ENCODE results near the gene ZNF497. TPM values are rescaled to one million over a fixed set of nuclear protein-coding genes. Genes with fewer than 3 reads are reported as not detected.

The ZNF497 gene
- total and polyA plus RNA-seq, 2 of the 13 experiments (the other 11 are each of a cell fraction or from before 2014, with no cell fraction given) = 1.5 to 1.9 TPM

DNA sequence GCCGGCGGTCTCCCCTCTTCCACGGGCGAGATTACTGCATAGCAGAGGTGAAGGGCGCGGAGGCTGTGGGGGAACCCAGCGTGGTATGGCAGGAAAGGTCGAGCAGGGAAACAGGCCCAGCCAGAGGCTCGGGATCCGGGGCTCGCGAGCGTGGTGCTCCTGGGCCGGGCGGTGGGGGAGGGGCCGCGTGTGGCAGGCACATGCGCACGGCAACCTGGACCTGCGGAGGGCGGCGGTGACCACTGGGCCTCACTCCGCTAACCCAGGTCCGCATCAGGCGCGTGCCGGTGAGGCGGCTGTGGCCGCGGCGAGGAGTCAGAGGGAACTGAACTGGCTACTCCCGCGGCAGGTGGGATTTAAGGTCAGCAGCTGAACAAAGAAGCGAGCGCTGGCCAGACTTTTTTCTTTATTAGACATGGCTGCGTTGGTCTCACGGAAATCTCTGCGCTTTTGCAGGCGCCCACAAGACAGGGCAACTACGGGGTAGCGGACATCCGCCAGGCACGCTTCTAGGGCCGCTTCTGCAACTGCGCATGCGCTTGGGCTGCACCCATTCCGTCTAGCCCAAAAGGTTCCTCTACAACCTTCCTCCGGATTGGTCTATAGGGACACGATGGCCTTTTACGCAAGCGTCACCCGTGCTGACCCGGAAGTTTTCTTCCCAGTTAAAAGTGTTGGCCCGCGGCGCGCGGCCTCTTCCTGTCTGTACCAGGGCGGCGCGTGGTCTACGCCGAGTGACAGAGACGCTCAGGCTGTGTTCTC, 24.2 kb upstream of the ZNF497 start, which contains the start of gene RPS5 (continued):
- TF ChIP-seq, protein P1, sequence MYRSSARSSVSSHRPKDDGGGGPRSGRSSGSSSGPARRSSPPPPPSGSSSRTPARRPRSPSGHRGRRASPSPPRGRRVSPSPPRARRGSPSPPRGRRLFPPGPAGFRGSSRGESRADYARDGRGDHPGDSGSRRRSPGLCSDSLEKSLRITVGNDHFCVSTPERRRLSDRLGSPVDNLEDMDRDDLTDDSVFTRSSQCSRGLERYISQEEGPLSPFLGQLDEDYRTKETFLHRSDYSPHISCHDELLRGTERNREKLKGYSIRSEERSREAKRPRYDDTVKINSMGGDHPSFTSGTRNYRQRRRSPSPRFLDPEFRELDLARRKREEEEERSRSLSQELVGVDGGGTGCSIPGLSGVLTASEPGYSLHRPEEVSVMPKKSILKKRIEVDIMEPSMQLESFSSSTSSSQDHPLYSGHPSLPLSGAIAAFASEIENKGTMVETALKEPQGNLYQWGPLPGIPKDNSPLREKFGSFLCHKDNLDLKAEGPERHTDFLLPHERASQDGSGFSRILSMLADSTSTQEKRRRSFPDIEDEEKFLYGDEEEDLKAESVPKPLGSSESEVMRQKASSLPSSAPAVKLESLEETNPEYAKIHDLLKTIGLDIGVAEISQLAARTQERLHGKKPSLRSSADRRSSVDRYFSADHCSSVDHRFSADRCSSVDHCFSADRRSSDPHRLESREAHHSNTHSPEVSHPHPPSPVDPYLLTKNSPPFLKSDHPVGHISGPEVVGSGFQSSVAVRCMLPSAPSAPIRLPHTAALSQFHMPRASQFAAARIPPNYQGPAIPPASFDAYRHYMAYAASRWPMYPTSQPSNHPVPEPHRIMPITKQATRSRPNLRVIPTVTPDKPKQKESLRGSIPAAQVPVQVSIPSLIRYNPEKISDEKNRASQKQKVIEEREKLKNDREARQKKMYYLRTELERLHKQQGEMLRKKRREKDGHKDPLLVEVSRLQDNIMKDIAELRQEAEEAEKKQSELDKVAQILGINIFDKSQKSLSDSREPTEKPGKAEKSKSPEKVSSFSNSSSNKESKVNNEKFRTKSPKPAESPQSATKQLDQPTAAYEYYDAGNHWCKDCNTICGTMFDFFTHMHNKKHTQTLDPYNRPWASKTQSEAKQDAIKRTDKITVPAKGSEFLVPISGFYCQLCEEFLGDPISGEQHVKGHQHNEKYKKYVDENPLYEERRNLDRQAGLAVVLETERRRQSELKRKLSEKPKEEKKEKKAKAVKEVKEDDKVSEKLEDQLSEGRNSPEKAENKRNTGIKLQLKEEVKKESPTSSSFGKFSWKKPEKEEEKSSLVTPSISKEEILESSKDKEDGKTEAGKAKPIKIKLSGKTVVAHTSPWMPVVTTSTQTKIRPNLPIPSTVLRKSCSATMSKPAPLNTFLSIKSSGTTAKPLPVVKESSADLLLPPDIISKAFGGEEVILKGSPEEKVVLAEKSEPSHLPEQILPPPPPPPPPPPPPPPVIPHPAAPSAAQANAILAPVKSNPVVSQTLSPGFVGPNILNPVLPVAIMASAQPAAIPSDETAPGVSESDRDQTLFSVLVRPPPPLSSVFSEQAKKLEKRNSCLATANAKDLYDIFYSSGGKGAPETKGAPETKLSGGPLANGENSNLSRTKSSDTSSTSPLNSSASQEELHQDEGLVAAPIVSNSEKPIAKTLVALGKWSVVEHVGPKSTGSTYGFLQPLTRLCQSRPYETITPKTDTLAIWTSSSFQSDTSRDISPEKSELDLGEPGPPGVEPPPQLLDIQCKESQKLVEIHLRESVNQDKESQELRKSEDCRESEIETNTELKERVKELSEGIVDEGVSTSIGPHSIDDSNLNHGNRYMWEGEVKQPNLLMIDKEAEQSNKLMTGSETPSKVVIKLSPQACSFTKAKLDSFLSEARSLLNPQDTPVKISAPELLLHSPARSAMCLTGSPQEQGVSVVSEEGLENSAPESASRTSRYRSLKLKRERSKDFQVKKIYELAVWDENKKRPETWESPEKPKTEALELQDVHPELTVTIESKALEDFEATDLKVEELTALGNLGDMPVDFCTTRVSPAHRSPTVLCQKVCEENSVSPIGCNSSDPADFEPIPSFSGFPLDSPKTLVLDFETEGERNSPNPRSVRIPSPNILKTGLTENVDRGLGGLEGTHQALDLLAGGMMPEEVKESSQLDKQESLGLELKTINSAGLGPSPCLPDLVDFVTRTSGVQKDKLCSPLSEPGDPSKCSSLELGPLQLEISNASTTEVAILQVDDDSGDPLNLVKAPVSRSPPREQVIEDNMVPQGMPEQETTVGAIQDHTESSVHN (CRISPR knock-in tag; IDR thresholded peaks at IDR 0.05) = no peak
- TF ChIP-seq, protein P2, sequence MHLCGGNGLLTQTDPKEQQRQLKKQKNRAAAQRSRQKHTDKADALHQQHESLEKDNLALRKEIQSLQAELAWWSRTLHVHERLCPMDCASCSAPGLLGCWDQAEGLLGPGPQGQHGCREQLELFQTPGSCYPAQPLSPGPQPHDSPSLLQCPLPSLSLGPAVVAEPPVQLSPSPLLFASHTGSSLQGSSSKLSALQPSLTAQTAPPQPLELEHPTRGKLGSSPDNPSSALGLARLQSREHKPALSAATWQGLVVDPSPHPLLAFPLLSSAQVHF (CRISPR knock-in tag; IDR thresholded peaks at IDR 0.05) = peak; percentile 92; the same call in 1 of the 2 replicates
- TF ChIP-seq HNRNPLL (IDR thresholded peaks at IDR 0.05; ENCODE audit: low read depth, low read length, poor library complexity, severe bottlenecking) (peak; percentile 87), RBM22 (optimal IDR thresholded peaks at IDR 0.05; ENCODE audit: low read length) (peak; percentile 69), ZNF335 (CRISPR knock-in tag; IDR thresholded peaks at IDR 0.05) (peak; percentile 87), ZNF768 (CRISPR knock-in tag; IDR thresholded peaks at IDR 0.05) (peak; percentile 79), ZNF75D (CRISPR knock-in tag; IDR thresholded peaks at IDR 0.05; ENCODE audit: borderline replicate concordance) (no peak), MED8 (CRISPR knock-in tag; IDR thresholded peaks at IDR 0.05; ENCODE audit: insufficient replicate concordance) (peak; percentile 86), HOXD1 (CRISPR knock-in tag; IDR thresholded peaks at IDR 0.05) (no peak; the same call in 1 of the 2 replicates), ZNF20 (CRISPR knock-in tag; IDR thresholded peaks at IDR 0.05) (0 out of 2 replicates have a peak, but pooled peaks have one; percentile 56), REPIN1 (CRISPR knock-in tag; IDR thresholded peaks at IDR 0.05; ENCODE audit: borderline replicate concordance, low read depth) (peak; percentile 67; the same call in 1 of the 2 replicates), TAF1 (CRISPR knock-in tag; IDR thresholded peaks at IDR 0.05) (peak; percentile 94)
- TF ChIP-seq, protein P3, sequence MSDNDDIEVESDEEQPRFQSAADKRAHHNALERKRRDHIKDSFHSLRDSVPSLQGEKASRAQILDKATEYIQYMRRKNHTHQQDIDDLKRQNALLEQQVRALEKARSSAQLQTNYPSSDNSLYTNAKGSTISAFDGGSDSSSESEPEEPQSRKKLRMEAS (IDR thresholded peaks at IDR 0.05) = peak; percentile 96
- TF ChIP-seq, protein P4, sequence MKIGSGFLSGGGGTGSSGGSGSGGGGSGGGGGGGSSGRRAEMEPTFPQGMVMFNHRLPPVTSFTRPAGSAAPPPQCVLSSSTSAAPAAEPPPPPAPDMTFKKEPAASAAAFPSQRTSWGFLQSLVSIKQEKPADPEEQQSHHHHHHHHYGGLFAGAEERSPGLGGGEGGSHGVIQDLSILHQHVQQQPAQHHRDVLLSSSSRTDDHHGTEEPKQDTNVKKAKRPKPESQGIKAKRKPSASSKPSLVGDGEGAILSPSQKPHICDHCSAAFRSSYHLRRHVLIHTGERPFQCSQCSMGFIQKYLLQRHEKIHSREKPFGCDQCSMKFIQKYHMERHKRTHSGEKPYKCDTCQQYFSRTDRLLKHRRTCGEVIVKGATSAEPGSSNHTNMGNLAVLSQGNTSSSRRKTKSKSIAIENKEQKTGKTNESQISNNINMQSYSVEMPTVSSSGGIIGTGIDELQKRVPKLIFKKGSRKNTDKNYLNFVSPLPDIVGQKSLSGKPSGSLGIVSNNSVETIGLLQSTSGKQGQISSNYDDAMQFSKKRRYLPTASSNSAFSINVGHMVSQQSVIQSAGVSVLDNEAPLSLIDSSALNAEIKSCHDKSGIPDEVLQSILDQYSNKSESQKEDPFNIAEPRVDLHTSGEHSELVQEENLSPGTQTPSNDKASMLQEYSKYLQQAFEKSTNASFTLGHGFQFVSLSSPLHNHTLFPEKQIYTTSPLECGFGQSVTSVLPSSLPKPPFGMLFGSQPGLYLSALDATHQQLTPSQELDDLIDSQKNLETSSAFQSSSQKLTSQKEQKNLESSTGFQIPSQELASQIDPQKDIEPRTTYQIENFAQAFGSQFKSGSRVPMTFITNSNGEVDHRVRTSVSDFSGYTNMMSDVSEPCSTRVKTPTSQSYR (CRISPR knock-in tag; IDR thresholded peaks at IDR 0.05; ENCODE audit: borderline replicate concordance) = peak; percentile 99
